BJ (cell line): Measurements from ENCODE around the gene GPAM. TPM values are rescaled to one million over a fixed set of nuclear protein-coding genes. Genes with fewer than 3 reads are reported as not detected.

Experiments
- CTCF ChIA-PET: fragments of 350-600 bp; formaldehyde crosslinking; extraction: SDS; loops from one replicate; lab custom pipeline; 2021; ENCODE audit warnings: antibody characterized with exemption, inconsistent platforms; lab: Yijun Ruan, JAX
- POLR2A ChIA-PET: fragments of 300-600 bp; sonication (Branson Sonifier 250); formaldehyde crosslinking; extraction: SDS; loops from one replicate; lab custom pipeline; 2021; ENCODE audit warnings: antibody characterized with exemption; lab: Charles Lee
- DNase-seq: peaks from one replicate; pipeline ENCODE4 v3.0.0-alpha.2; 2011; ENCODE audit warnings: low read depth
- H3K27me3 ChIP-seq: 2 replicates; pipeline ENCODE4 v1.6.0; 2011; ENCODE audit warnings: low read length; ENCODE audit not compliant: control insufficient read depth, insufficient read depth
- H3K36me3 ChIP-seq: 2 replicates; pipeline ENCODE4 v1.5.1; 2011; ENCODE audit warnings: low read length; ENCODE audit not compliant: control insufficient read depth, insufficient read depth
- H3K4me3 ChIP-seq: 2 replicates; pipeline ENCODE4 v1.5.1; 2011; ENCODE audit warnings: low read depth, mild to moderate bottlenecking, control low read depth, low read length
- CTCF ChIP-seq: IDR thresholded peaks from 2 replicates; pipeline ENCODE4 v1.5.1; 2011; ENCODE audit warnings: low read depth, mild to moderate bottlenecking, control low read depth, inconsistent platforms, low read length, moderate library complexity; ENCODE audit not compliant: insufficient read depth
- polyA plus RNA-seq: library from polyadenylated mRNA; depleted of rRNA; stranded (reverse); fragments of >200 nt; gene quantifications from 2 replicates; pipeline ENCODE4 v1.2.3, GENCODE V29; 2011

Gene GPAM
- polyA plus RNA-seq, 1 experiment, result 4.5 TPM

- 0 out of 2 replicates have a peak, but pooled peaks cover 2% of the 10 kb centered on the region for H3K27me3 ChIP-seq
- TF ChIP-seq CTCF, result no peak
- no peak overlapping the region for H3K4me3 ChIP-seq
- CTCF ChIA-PET, result interaction anchor here (1.4 kb wide), 1 partner anchor 16 kb away, joined by 3 read pairs; no protein-coding TSS in a partner anchor
- POLR2A ChIA-PET, result no interaction called here
- no peak for DNase-seq
- H3K36me3 ChIP-seq, result no peaks in the 10 kb centered on the region
Measured at GRCh38 chr10:112210666-112211065, 27.1 kb upstream of the GPAM start.

DNA sequence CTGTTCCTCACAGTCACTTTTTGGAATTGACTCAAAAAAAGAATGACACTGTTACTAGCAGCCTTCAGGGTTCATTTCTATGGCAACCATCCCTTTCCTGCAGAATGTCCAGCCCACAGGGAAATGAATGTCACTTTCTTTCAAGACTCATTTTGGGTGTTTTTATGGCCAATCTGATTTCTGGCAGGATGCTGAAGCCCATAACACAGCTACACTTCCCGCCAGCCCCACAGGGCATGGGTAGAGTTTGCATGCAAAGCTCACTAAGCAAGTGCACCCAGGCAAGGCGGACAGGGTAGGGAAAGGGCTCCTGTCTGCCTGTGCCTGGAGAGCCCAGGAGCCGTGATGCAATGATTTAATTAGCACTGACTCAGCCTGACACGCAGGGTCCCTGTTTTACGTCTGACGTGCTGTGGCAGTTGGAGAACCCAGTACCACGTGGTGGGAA, 26.1 kb upstream of the GPAM start:
- ChIA-PET POLR2A (no interaction called here), CTCF (interaction anchor here (1.0 to 1.6 kb wide), 4 partner anchors 8 to 98 kb away, joined by 3 to 5 read pairs (median 3); no protein-coding TSS in a partner anchor)
- no peaks in the 10 kb centered on the region for H3K36me3 ChIP-seq
- DNase-seq, result no peak
- no peak overlapping the region for H3K4me3 ChIP-seq
- no peaks in the 10 kb centered on the region for H3K27me3 ChIP-seq
- no peak for TF ChIP-seq CTCF

GRCh38 chr10:112208997-112209396, 25.4 kb upstream of the GPAM start:
- no peaks in the 10 kb centered on the region for H3K27me3 ChIP-seq
- POLR2A ChIA-PET, result no interaction called here
- H3K4me3 ChIP-seq, result no peak overlapping the region
- H3K36me3 ChIP-seq, result no peaks in the 10 kb centered on the region
- no peak for TF ChIP-seq CTCF
- CTCF ChIA-PET, result interaction anchor here (1.0 to 1.6 kb wide), 4 partner anchors 9 to 98 kb away, joined by 3 to 5 read pairs (median 3); no protein-coding TSS in a partner anchor
- no peak for DNase-seq

- ChIA-PET POLR2A (interaction anchor here (0.6 kb wide), 1 partner anchor 22 kb away, joined by 3 read pairs; no protein-coding TSS in a partner anchor), CTCF (interaction anchor here (1.1 to 2.3 kb wide), 4 partner anchors 9 to 99 kb away, joined by 3 to 8 read pairs (median 3); no protein-coding TSS in a partner anchor)
- no peak for TF ChIP-seq CTCF
- Histone ChIP-seq H3K4me3 (no peak overlapping the region), H3K36me3 (no peaks in the 10 kb centered on the region), H3K27me3 (no peaks in the 10 kb centered on the region)
- no peak for DNase-seq
Measured at GRCh38 chr10:112208292-112208691, 24.7 kb upstream of the GPAM start.

DNA sequence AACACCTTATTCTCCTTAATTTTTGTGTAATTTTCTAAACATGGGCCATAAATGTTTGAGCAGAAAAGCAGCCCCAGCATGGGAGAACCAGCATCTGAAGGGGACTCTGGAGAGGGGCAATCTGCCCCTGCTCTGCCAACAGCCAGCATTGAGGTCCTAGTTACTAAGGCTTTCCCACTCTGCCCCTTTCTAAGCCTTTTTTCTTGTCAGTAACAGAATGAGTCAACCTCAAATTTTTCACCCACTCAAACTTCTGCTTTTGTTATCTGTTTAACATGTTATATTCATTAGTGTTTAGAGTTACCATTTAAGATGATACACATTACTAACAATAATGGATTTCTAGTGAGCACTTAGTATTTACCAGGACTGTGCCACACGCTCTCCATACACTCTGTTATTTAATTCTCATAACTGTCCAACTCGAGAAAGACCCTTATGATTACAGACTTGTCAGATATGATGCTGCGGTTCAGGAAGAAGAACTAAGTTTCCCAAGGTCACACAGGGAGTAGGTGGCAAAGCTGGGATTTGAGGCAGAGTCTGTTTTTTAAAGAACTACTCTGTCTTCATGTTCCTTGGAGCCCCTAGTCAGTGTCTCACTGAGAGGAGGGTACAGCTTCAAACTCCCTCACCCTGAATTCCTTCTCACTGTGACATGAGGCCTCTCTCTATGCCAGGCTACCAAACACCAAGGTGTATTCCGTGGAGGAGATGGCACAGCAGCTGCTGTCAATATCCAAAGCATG, 19.9 kb upstream of the GPAM start:
- Histone ChIP-seq H3K27me3 (no peaks in the 10 kb centered on the region), H3K36me3 (no peaks in the 10 kb centered on the region), H3K4me3 (no peak overlapping the region)
- POLR2A ChIA-PET, result no interaction called here
- no peak for TF ChIP-seq CTCF
- CTCF ChIA-PET, result interaction anchor here (1.1 kb wide), 1 partner anchor 20 kb away, joined by 3 read pairs; the partner anchor contains the start of gene GPAM
- DNase-seq, result no peak
